ENCODE measurements around the gene TRIOBP. TPM values are rescaled to one million over a fixed set of nuclear protein-coding genes. Genes with fewer than 3 reads are reported as not detected.

Gene TRIOBP, protein sequence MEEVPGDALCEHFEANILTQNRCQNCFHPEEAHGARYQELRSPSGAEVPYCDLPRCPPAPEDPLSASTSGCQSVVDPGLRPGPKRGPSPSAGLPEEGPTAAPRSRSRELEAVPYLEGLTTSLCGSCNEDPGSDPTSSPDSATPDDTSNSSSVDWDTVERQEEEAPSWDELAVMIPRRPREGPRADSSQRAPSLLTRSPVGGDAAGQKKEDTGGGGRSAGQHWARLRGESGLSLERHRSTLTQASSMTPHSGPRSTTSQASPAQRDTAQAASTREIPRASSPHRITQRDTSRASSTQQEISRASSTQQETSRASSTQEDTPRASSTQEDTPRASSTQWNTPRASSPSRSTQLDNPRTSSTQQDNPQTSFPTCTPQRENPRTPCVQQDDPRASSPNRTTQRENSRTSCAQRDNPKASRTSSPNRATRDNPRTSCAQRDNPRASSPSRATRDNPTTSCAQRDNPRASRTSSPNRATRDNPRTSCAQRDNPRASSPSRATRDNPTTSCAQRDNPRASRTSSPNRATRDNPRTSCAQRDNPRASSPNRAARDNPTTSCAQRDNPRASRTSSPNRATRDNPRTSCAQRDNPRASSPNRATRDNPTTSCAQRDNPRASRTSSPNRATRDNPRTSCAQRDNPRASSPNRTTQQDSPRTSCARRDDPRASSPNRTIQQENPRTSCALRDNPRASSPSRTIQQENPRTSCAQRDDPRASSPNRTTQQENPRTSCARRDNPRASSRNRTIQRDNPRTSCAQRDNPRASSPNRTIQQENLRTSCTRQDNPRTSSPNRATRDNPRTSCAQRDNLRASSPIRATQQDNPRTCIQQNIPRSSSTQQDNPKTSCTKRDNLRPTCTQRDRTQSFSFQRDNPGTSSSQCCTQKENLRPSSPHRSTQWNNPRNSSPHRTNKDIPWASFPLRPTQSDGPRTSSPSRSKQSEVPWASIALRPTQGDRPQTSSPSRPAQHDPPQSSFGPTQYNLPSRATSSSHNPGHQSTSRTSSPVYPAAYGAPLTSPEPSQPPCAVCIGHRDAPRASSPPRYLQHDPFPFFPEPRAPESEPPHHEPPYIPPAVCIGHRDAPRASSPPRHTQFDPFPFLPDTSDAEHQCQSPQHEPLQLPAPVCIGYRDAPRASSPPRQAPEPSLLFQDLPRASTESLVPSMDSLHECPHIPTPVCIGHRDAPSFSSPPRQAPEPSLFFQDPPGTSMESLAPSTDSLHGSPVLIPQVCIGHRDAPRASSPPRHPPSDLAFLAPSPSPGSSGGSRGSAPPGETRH (N-terminal part only)
- 10 to 100 TPM; 40.6 to 54.6 TPM for total RNA-seq

DNA sequence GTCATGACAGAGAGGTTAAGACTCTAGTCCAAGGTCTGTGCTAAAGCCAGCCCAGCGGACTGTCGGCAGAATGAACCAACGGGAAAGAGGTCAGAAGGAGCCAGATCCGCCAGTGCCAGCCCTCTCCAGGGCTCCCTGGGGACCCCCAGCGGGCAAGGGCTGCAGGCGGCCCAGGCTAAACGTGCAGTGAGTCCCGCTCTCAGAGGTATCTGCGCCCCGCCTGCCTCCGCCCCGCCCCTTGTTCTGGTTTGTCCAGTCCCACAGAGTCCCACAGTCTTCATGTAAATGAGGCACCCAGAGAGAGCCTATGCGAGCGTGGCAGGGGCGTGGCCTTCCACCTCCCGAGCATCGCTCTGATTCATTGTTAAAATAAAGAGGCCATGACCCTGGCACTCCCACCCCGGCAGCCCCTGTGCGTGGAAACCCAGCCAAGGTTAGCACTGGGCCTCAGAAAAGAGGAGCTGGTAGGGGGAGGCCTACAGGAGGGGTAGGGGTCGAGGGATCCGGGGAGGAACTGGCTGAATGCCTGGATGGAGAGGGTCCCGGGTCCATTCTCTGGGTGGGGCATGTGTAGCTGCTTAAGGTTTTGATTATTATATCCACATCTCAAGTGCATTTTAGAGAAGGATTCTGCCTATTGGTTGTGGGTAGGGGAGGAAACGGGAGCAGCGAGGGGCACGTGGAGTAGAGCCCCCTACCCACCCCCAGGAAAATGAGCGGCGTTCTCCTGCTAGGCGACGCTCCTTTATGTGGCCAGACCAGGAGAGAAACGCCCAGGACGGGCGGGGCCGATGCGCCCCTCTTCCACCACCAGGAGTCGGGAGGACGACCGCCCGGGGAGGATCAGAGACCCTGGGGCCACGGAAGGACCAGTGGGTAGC lies at the start of gene TRIOBP:
Gene TRIOBP, plus strand, starts transcription at position 392 of the 881 bp plus-strand sequence. CDS start 4,318 bp downstream, outside the sequence.

DNA sequence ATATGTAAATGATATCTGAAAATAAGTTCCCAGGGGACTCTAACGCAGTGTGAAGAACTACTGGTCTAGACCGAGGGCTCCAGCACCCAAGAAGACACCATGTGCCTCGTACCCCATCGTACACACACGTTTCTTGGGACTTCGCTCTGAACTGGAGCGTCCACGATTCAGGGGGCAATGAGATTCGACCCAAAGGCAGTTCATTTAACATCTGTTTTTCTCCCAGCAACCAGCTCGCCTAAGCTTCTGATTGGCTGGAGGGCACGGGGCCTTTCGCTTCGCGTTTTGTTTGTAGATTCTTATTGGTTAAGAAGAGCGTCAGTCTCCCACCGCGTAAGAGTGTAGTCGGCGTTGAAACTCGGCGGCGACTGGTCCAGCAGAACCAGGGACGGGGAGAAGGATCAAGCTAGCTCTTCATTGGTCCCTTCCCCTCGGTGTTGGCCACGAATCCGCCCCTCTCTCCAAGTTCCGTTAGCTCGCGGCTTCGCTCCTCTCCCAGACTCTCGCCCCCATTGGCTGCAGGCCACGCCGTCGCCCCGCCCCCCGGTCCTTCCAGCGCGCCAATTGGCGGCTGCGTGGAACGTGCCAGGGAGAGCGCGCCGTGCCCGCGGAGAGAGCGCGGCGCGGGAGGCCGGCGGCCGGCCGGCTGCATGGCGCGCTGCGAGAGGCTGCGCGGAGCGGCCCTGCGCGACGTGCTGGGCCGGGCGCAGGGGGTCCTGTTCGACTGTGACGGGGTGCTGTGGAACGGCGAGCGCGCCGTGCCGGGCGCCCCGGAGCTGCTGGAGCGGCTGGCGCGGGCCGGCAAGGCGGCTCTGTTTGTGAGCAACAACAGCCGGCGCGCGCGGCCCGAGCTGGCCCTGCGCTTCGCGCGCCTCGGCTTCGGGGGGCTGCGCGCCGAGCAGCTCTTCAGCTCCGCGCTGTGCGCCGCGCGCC lies 38.4 kb upstream of the TRIOBP start, which contains the start of gene PDXP:
Gene PDXP, plus strand, starts transcription at position 591 of the 933 bp plus-strand sequence. Its CDS starts 60 bp downstream, at position 651.

DNA sequence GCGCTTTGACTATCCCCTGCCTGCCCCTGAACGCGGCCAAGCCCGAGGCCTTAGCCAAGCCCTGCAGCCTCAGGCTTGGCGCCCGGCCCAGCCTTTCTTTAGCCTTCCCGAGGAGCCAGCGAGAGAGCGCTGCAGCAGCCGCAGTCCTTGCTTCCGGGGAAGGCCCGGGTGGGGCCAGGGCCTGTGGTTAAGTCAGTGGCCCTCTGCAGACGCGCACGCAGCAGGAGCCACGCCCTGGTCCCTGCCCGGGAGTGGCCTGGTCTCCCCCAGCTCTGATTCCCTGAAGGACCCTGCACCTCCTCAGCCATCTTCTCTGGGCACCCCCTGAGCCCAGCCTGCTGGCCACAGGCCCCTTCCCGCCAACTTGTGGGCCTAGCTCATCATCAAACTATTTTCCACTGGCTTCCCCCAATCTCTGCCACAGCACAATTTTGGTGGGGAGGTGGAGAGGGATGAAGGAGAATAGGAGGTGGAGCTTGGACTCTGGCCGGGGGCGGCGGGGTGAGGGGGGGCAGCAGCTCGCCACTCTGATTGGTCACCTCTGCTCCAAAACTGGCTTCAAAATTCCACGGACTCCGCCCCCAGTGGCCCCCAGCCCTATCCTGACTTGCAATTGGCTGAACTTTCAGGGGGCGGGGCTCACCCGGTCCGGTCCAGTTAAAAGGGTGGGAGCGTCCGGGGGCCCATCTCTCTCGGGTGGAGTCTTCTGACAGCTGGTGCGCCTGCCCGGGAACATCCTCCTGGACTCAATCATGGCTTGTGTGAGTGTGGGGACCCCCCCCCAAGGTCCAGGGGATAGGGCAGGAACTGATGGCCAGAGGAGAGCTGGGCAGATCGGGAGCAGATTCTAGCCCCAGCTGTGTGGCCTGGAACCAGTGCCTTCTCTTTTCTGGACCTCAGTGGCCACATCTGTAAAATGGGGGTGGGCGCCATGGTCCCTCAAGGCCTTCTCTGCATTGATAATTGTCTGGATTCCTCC lies 21.6 kb upstream of the TRIOBP start, which contains the start of gene LGALS1:
Gene LGALS1, plus strand, starts transcription at position 686 of the 979 bp plus-strand sequence. Its CDS starts 67 bp downstream, at position 753.

DNA sequence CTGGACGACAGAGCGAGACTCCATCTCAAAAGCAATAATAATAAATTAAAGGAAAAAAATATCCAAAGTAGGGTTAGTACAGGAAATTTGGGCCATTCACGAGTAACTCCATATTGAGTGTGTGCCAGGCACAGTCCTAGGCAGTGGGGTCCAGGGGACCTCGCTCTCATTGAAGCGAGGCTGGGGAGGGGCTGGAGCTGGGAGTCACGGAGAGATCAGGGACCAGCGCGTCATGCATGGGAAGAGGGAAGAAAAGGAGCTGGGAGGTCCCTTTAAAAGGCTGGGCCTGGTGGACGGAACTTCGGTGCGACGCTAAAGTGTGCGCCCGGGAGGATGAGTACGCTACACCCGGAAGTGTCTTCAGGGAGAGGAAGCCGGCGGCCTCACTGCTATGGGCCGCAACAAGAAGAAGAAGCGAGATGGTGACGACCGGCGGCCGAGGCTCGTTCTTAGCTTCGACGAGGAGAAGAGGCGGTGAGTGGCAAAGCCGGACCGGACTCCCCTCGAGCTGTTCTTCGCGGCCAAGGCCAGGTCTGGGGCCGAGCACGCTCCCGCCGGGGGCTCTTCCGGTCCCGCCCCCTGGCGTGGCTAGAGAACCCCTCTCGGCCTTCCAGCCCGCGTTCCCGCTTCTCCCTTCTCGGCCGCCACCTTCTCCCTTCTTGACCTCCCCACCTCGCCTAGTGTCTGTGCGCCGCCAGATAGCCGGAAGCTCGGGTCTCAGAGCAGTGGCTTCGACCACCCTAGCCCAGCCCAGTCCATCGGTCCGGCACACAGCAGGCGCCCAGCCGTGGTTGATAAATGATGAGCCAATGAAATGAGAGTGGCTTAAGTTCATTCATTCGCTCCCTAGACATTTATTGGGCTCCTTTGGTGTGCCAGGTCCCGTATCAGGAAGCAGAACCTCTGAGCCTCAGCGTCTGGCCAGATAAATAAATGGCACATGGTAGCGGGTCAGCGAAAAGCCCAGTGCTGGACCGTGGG lies 10.6 kb upstream of the TRIOBP start, which contains the start of gene NOL12:
Gene NOL12, plus strand, starts transcription at position 342 of the 981 bp plus-strand sequence. Its CDS starts 50 bp downstream, at position 392.

DNA sequence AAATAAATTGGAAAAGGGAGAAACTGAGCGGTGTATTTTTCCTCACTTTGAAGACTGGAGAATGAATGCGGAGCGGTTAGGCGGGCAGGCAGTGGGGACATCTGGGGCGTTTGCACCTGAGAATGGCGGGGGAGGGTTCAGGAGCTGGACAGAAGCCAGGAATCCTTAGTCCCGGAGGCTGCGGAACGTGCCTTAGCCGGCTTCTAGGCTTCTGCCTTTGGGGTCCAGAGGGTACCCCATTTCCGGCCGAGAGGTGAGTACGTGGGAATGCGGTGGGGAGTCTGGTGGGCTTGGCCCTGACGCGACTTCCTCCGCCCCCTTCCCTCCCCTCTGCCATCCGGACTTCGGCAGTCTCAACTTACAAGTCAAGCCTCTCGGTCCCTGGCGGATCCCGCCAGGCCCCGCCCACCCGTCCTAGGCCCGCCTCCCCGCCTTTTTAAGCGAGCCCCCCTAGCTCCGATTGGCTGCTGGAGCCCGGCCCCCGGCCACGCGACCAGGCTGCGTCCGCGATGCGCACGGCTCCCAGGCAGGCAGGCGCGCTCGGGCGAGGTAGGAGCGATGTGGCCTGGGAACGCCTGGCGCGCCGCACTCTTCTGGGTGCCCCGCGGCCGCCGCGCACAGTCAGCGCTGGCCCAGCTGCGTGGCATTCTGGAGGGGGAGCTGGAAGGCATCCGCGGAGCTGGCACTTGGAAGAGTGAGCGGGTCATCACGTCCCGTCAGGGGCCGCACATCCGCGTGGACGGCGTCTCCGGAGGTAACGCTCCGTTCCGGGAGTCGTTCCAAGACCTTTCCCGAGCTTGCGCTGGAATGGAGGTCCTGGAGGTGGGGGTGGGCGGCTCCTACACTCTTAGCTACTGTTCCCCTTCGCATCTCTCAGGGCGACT lies 110.8 kb downstream of the TRIOBP start, which contains the start of gene GCAT:
Gene GCAT, plus strand, starts transcription at position 525 of the 884 bp plus-strand sequence. Its CDS starts 34 bp downstream, at position 559.

DNA sequence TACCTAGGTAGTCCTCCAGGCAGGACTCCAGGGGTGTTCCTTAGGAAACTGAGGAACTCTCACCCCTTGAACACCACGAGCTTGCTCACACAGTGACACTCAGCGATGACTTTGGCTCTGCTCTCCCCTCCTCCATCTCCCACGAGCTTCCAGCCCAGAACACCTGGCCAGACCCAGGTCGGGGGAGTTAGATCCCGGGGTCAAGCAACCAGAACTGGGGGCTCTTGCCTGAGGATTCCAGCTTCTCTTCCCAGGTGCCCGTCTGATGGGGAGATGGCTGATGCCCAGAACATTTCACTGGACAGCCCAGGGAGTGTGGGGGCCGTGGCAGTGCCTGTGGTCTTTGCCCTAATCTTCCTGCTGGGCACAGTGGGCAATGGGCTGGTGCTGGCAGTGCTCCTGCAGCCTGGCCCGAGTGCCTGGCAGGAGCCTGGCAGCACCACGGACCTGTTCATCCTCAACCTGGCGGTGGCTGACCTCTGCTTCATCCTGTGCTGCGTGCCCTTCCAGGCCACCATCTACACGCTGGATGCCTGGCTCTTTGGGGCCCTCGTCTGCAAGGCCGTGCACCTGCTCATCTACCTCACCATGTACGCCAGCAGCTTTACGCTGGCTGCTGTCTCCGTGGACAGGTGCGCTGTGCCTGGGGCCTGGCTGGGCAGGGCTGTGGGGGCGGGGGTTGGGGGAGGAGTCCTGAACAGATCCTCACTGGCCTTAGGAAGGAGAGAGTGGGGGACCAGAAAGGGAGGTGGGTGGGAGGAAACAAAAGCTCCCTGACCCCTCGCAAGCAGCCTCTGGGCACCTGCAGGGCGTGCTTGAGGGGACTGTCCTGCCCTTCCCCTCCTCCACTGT lies 126.5 kb downstream of the TRIOBP start, which contains the start of gene GALR3:
Gene GALR3, plus strand, starts transcription at position 249 of the 852 bp plus-strand sequence. Its CDS starts 25 bp downstream, at position 274.

Small RNAs within 50 kb of the gene (small RNA-seq; reads per million reads assigned to genes)
- gene RN7SL385P: 0 reads per million in 2 donors

Other genes with a start within 250 kb of the TRIOBP start
- gene MFNG, start 210.7 kb upstream of the TRIOBP start, total RNA-seq: not detected
- gene CARD10, start 177.6 kb upstream of the TRIOBP start, total RNA-seq: under 1 TPM in 1 of 2 donors, not detected in 1; 1.00 TPM
- gene CDC42EP1, start 136.6 kb upstream of the TRIOBP start, total RNA-seq: 10 to 100 TPM; 18.3 to 23.4 TPM
- gene LGALS2, start 117.0 kb upstream of the TRIOBP start, total RNA-seq: not detected
- gene GGA1, start 88.2 kb upstream of the TRIOBP start, total RNA-seq: 10 to 100 TPM; 53.6 to 57.8 TPM
- gene SH3BP1, start 57.4 kb upstream of the TRIOBP start, total RNA-seq: 10 to 100 TPM in 1 of 2 donors, 1 to 10 TPM in 1; 2.1 to 18.6 TPM
- 10 to 100 TPM; 23.4 to 30.6 TPM for gene PDXP, start 38.3 kb upstream of the TRIOBP start, total RNA-seq
- 1,000 to 10,000 TPM; 1,804 to 2,514 TPM for gene LGALS1, start 21.4 kb upstream of the TRIOBP start, total RNA-seq
- 10 to 100 TPM; 14.1 to 38.0 TPM for gene NOL12, start 10.7 kb upstream of the TRIOBP start, total RNA-seq
- 10 to 100 TPM in 1 of 2 donors, 1 to 10 TPM in 1; 9.6 to 16.7 TPM for gene GCAT, start 110.9 kb downstream of the TRIOBP start, total RNA-seq
- not detected for gene GALR3, start 126.3 kb downstream of the TRIOBP start, total RNA-seq
- 10 to 100 TPM; 78.3 to 82.6 TPM for gene ANKRD54, start 147.3 kb downstream of the TRIOBP start, total RNA-seq
- 100 to 1,000 TPM; 159 to 240 TPM for gene EIF3L, start 152.4 kb downstream of the TRIOBP start, total RNA-seq
- 10 to 100 TPM; 24.8 to 33.6 TPM for gene MICALL1, start 209.2 kb downstream of the TRIOBP start, total RNA-seq